SK-N-SH (cell line): ENCODE measurements around the gene PCIF1.

Experiments
- CHD2 ChIP-seq: fragments of 150-350 bp; IDR thresholded peaks from 2 replicates; pipeline ENCODE4 v1.6.1; 2018; ENCODE audit warnings: low read length; ENCODE audit not compliant: partially characterized antibody
- CTCF ChIP-seq: fragments of 200-600 bp; sonication (generic); IDR thresholded peaks from 2 replicates; pipeline ENCODE4 v1.6.1; 2017; ENCODE audit warnings: antibody characterized with exemption, mild to moderate bottlenecking, moderate library complexity
- EP300 ChIP-seq, 2 experiments: IDR thresholded peaks; 2 replicates each; pipeline versions ENCODE4 v1.4.0 to v1.6.1; 2012; ENCODE audit warnings: borderline replicate concordance in 1 of 2, low read depth in 1 of 2, low read length in 1 of 2
- EZH2phosphoT487 ChIP-seq: fragments of 200-600 bp; sonication (generic); IDR thresholded peaks from 2 replicates; pipeline ENCODE4 v1.6.1; 2017; ENCODE audit warnings: low read depth, mixed run types, mild to moderate bottlenecking, antibody characterized with exemption, moderate library complexity, borderline replicate concordance
- GABPA ChIP-seq: IDR thresholded peaks from 2 replicates; pipeline ENCODE4 v1.4.0; 2012; ENCODE audit warnings: low read depth, mild to moderate bottlenecking
- SIN3A ChIP-seq: IDR thresholded peaks from 2 replicates; pipeline ENCODE4 v1.6.1; 2012; ENCODE audit warnings: low read depth, mild to moderate bottlenecking, low read length, moderate library complexity, borderline replicate concordance
- YY1 ChIP-seq: IDR thresholded peaks from 2 replicates; pipeline ENCODE4 v1.4.0; 2012; ENCODE audit warnings: low read depth, mild to moderate bottlenecking

GRCh38 chr20:45898285-45898684, 36.2 kb upstream of the PCIF1 start:
- no peak for TF ChIP-seq CTCF
- no peak for TF ChIP-seq GABPA
- no peak for TF ChIP-seq EZH2phosphoT487
- no peak for TF ChIP-seq SIN3A
- TF ChIP-seq YY1 = no peak
- no peak for TF ChIP-seq EP300 (IDR thresholded peaks at IDR 0.05; ENCODE audit: borderline replicate concordance in 1 of 2, low read depth in 1 of 2, low read length in 1 of 2)
- no peak for TF ChIP-seq CHD2
